NCI-H748 treated with DMSO at 0.1 percent for 48 hours (cell line): ENCODE measurements around the gene MTG2.

ENCODE experiments used
- DNase-seq: peaks from one replicate; lab custom pipeline; 2025; lab: John Stamatoyannopoulos, UW

MTG2 gene

DNA sequence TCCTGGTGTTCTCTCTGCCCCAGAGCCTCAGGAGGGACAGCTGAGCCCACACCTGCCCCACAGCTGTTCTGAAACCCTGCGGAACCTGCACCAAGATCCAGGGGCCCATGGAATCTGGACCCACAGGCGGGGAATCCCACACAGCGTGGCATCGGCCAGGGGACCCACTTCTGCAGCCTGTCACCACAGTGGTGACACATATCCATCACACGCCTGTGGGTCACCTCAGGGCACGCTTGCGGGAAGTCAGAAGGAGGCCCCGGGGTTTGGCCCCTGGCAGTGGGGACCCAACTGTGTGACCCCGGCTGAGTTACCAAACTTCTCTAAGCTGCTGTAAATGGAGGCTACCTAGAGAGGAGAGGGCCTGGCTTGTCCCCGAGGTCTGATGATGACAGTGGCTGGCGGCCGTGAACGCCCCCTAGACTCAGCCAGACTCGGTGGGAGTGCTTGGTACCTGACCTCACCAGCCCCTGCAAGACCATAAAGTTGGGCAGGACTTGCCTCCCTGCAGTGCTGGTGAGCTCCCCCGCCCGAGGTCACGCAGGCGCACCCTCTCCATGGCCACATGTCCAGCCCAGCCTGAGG, 39.5 kb downstream of the MTG2 start:
- DNase-seq: no peak

DNA sequence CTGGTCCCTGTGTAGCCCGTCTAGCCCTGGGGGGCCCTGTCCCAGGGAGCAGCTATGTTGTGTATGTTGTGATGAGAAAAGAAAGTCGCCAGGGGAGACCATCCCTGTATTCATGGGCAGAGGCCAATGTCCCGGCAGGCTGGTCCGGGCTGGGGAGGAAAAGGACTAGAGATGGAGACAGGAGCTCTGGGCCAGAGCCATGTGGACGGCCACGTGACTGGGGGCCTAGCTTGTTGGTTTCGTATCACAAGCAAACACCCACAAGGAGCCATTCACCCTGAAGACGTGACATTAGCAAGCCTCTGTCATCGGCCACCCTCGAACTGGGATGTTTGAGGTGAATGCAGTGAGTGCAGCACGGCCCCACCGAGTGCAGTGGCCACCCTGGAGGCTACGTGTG, 40.1 kb downstream of the MTG2 start:
- no peak for DNase-seq

DNA sequence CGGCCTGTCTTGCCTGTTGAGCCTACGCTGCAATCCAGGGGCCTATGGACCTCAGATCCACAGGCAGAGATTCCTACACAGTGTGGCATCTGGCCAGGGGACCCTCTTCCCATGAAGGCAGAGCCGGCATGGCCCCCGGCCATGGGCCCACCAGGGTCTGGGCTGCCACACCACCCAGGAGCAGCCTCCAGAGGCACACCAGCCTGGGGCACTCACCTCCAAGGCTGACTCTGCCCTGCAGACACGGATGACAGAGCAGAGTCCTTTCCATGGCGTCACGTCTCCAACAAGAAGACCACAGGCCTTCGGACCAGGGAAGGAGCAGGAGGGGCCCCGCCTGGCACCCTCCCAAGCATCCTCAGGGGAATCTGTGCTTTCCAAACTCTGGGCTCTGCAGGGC, 40.7 kb downstream of the MTG2 start:
- DNase-seq: no peak

DNA sequence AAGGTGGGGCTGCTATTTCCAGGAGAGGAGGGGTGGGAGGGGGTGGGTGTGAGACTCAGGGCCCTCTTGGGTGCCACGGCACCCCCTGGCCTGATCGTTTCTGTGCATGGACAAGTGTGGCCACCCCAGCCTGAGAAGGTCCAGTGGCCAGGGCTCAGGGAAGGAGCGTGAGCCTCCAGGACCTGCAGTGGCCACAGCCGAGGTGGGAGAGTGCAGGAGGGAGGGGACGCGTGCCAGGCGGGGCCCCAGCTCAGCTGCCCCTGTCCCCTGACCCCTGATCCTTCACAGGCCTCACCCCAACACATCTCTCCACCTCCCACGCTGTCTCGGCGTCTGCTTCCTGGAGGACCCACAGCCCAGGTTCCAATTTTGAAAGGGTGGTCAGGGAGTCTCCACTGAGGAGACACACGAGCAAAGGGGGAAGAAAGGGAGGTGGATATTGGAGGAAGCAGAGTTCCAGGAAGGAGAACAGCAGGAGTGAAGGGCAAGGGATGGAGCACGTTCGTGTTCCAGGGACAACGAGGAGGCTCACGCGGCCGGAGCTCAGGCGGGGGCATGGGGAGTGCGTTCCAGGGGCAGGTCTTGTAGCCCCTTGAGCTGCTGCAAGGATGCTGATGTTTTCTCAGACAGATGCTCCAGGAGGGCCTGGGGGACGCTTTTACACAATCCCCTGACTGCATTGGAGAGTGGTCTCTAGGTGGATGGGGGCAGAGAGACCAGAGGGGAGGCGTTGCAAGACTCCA, 41.5 kb downstream of the MTG2 start:
- DNase-seq: no peak

DNA sequence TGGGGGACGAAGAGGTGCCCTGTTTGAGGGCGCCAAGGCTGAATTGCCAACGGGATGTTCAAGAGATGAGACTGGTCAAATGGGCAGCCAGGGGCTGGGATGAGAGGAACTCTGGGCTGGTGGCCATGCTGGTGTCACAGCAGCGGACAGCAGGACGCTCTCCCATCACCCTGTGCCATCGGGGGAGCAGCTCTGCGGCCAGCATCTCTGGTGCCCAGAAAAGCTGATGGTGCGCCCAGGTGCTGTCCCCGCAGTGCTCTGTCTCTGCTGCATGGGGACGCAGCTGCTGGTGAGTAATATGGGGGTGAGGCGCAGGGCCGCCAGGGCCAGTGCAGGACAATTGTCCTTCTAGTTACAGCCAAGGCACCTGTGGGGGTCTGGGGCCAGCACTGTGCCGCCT, 42.2 kb downstream of the MTG2 start:
- DNase-seq: no peak

DNA sequence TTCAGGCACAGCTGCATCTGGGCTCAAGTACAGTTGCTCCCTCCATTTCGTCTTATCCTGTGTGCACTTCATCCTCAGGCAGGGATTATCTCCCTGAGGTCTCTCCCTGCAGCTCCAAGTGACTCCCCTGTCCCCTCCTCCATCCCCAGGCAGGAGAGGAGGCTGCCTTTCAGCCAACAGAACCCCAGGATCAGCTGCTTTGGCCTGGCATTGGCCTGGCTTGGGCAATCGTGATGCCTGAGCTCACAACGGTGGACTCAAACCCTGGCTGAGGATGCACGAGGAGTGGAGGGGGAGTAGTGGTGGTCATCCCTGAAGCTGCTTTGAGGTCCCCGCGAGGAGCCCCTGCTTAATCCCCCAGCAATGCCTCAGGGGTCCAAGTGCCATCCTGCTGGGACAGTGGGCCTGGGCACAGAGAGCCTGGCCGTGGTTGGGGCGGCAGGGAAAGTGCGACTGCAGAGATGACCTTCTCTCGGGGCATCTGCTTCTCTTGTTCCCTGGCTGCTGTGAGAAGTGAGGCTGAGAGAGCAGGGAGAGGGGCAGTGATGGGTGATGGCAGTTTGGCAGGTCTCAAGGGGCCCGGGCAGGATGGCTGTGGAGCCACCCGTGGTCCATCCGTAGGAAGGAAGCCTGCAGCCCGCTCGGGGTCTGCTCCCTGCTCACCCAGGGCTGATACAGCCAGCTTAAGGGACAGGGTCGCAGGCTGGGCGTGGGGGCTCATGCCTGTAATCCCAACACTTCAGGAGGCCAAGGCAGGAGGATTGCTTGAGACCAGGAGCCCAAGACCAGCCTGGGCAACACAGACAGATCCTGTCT, 43.2 kb downstream of the MTG2 start:
- DNase-seq: no peak

DNA sequence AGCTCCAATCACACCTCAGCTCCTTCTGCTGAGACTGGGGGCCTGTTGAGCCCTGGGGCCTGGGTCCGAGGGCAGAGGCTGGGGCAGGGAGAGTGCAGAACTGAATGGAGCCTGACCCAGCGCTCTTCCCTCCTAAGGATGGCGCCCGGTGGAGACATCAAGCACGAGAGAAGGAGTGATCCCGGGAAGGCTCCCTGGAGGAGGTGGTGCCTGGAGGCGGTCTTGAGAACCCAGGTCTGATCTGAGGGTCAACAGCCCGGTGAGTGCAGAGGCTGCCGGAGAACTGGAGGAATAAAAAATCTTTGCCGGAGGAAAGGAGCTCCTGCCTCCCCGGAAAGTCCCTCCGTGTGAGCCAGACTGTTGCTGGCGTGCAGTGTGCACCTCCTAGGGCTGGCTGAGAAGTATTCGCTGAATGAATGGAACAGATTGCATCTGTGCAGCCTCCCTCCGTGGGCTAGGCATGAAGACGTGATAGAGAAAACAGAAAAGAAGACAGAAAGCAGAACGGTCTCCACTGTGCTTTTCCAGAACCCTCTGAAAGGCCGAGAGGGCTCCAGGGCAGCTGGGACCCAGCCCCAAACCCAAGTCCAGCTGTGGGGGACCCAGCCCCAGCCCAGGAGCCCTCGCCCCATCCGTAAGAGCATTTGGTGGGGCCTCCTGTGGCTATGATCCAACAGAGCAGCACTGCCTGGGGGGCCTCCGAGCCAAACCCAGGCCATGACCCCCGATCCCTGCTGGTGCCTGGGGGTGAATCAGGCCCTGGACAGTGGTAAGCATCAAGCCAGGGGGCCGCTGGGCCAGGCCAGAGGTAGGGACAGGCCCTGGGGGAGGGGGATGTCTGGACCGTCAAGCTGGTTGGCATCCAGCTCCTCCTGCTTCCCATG, 44.1 kb downstream of the MTG2 start:
- DNase-seq: no peak

DNA sequence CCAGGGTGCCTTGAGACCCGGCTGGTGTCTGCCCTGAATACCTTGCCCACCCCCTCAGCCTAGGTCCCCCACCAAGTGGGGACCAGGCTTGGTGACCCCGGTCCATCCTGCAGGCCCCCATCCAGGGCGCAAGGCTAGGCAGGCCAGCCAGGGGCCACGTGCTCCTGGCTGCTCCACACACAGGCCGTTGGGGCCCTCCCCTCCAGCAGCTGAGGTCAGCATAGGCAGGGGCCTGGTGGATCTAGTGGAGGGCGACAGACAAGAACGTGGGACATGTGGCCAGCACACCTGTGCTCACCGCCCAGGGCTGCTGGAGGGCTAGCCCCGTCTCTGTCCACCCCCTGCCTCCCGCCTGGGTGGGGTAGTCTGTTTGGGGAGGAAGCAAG, 44.8 kb downstream of the MTG2 start:
- no peak for DNase-seq

DNA sequence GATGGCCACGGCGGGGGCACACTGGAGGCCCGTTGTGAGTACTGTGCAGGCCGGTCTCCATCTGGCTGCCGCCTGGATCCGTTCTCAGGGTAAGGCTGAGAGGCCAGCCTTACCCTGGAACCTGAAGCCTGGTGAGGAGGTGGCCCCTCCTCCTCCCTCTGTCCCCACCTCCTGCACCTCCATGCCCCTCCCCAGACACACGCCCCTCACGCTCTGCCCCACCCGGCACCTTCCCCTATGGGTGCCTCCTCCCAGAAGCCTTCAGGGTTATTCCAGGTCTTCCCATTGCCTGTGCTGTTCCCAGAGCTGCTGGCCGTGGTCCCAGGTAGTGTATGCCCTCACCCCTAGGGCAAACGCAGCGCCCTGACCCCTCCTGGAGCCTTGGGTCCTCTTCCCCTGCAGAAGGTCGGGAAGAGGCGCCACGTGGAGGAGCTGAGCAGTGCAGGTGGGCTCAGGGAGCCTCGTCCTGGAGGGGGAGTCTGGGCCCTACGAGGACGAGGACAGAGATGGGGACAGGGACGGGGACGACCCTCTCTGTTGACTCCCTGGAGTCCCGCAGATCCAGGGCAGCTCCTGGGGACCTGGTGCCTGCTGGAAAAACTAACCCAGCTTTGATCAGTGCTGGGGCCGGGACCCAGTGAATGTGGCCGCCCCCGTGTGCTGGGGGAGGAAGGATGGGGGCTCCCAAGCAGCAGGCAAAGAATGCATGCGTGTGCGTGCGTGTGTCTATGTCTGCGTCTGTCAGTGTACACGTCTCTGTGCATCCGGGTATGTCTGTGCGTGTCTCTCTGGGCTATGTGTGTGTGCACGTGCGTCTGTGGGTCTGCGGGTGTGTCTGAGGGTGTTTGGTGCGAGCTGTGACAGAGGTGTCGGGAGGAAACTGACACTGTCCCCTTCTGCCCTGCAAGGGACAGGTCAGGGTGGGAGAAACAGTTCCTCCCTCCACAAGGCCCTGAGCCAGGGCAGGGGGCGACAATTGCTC, 45.4 kb downstream of the MTG2 start:
- no peak for DNase-seq

DNA sequence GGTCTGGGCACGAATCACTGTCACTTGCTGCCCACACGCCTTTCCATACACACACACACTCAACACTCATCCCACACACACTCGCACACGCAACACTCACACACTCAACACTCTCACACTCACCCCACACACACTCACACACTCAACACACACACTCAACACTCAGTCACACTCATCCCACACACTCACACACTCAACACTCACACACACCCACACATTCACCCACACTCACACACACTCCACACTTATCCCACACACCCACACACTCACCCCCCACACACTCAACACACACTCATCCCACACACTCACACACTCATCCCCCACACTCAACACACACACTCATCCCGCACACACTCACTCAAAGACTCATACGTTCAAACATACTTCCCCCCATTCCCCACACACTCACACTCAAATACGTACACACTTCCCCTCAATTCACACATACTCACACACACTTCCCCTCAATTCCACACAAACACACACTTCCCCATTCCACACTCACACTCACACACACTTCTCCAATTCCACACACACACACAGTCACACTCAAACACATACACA, 46.2 kb downstream of the MTG2 start:
- DNase-seq: no peak

DNA sequence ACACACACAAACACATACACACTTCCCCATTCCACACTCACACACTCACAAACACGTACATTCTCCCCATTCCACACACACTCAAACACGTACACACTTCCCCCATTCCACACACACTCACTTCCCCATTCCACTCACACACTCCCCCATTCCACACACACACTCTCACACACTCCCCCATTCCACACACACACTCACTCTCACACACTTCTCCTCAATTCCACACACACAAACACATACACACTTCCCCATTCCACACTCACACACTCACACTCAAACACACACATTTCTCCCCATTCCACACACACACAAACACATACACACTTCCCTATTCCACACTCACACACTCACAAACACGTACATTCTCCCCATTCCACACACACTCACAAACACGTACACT, 46.8 kb downstream of the MTG2 start:
- DNase-seq: no peak

DNA sequence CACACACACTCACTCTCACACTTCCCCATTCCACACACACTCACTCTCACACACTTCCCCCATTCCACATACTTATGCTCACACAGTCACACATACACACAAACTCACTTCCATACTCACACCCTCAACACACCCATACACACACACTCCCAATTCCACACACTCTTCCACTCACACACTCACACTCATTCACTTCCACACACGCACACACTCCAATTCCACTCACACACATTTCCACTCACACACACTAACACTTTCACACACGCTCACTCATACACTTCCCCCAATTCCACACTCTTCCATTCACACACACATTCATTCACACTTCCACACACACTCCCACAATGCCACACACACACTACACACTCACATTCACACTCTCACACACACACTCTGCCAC, 47.4 kb downstream of the MTG2 start:
- no peak for DNase-seq

DNA sequence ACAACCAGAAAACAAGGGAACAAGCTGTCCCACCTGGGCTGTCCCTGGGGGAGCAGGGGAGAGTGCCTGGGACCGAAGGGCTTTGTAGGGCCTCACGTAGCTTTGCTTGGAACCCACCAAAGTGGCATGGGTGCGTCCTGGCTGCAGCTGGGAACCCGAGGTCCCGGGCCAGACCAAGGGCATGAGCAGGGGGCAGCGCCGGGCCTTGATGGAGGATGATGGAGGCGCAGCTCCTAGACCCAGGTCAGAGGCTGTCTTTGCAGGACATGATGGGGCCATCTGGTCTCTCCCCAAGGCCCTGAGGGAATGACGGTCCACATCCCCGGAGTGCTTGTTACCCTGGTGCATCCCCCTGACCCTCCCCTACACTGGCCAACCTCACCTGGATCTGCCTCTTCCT, 47.9 kb downstream of the MTG2 start:
- DNase-seq: no peak

DNA sequence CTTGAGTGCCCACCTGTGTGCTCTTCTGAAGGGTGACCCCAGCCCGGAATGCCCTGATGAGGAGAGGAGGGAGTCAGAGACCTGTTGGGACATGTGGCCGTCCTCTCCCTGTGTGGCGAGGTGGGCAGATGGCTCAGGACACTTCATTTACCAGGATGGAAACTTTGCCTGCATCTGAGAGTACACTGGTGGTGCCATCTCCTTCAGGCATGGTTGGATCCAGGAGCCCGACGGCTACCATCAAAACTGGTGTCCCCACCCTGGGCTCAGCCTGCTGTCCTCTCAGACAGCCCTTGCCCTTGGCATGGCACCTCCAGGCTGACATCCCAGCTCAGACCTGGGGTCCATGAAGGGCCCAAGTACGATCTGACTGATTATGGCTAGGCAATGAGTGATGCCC, 48.5 kb downstream of the MTG2 start:
- DNase-seq: no peak

DNA sequence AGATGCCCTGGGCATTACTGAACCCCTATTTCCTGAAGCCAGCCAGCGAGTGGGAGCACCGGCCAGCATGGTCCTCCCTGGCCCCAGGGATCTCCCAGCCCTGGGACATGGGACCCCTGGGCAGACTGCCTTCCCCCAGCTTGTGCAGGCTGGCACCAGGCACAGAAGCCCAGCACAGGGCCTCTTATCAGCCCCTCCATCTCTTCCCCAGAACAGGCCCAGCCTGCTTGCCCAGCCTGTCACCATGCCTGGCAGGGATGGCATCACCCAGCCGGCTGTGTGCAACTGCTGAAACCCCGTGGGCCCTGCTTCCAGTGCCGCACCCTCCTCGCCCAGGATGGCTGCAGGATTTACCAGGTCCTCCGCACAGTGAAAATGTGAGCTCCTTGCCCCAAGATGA, 49.4 kb downstream of the MTG2 start:
- no peak for DNase-seq

DNA sequence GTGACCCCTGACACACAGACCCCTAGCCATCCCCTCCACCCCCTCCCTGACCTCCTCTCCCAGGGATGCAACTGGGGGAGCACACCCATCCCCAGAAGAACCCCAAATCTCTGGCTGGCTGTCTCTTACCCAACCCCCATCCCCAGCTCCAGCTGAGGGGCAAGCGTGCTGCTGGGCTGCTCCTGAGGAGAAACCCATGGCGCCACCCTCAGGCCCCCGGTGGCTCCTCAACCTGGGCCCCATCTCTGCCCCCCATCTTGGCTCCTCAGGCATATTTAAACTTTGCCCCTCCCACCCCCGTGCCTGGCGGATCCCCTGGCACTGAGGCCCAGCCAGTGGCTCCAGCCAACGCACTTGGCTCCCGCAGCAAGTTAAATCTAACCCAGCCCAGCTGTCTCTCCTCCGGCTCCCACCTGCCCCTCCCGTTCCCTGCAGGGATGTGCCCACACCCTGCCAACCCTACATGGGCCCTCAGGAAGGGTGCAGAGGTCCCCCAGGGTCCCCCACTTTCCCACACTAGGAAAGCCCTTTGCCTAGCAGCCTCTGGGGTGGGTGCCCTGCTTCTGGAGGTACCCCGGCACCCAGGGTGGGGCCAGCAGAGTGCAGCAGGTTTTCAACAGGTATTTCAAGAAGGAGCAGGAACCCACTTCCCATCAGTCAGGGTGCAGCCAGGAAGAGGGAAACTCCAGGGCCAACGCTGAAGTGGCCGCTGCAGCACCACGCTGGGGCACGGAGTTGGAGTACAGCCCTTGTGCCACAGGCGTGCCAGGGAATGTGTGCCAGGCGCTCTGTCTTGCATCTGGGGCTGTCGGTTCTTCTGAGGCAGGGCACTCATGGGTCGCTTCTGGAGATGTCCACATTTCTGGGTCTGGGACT, 50.2 kb downstream of the MTG2 start:
- DNase-seq: no peak

DNA sequence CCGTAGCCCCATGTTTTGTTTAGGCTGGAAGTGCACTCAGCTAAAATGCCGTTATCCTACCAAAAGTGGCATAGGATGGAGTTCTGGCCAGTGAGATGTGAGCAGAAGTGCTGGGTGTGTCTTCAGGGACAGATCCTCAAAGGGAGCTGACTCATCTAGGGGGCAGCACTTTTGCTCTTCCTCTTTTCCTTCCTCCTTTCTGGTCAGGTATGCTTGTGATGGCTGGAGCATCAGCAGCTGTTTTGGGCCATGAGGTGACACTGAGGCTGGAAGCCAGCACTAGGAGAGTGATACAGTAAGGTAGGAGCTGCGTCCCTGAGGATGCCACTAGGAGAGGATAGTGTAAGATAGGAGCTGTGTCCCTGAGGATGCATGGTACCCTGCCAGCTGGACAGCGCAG, 50.9 kb downstream of the MTG2 start:
- no peak for DNase-seq

DNA sequence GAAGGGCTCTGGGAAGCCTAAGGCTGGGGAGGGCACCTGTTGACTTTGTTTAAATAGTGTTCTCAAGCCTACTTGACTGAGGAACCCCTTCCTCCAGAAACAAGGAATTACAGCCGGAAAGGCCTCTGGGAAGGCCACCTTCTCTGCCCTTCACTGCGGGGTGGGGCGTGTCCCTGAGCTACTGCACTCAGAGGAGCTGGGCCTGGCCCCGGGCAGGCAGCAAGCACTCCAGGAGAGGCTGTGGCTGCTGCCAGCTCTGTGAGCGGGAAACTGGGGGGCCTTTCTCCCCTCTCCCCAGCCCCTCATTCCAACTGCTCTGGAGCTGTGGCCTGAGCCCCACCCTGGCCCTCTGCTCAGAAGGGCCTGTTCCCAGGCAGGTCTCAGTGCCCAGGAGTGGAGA, 51.5 kb downstream of the MTG2 start:
- no peak for DNase-seq

DNA sequence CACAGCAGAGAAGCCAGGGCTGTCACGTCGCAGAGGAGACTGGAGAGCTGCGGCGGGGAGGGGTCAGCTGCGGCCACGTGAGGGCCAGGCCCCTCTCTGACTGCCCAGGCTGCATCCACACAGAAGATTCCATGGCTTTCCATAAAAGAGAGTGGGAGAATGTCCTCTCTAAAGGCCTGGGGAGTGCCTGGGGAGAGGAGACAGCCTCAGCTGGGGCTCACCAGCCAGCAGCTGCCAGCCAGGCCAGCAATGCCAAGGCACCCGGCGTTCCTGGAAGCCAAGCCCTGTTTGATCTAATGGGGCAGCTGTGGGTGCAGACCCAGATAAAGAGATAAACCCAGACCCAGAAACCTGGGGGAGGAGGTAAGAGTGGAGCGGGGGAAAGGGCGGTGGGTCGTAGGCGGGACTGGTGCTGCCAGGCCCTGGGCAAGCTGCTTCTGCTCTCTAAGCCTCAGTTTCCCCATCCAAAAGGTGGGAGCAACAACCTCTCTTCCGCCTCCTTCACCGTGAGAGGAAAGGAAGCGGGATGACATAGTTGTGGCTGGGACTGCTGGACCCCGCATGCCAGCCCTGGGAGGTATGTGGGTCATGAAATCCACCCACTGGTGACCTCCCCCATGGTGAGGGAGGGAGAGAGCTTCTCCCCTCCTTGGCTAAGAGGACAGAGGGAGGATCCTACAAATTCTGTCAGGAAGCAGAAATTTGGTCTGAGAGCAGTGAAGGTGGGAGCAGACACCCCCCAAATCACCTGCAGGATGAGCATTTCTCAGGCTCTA, 52.4 kb downstream of the MTG2 start:
- no peak for DNase-seq
